CD4-positive, CD25-positive, alpha-beta regulatory T cell (primary cell): ENCODE results near the gene ANGPTL7. TPM values are rescaled to one million over a fixed set of nuclear protein-coding genes. Genes with fewer than 3 reads are reported as not detected.
A peak's percentile ranks its signal among the peaks of the same experiment; 100 is the strongest.

Source experiments
- ATAC-seq, 2 donors: fragments of 150-1000 bp; cut with Tn5 transposase; one replicate each; pipeline ENCODE4 v1.10.0; 2021; ENCODE audit warnings: low read depth in 2 of 2, moderate number of reproducible peaks in 2 of 2, moderate library complexity in 1 of 2
- DNase-seq, 3 donors: peaks; one replicate each; pipeline versions ENCODE4 v3.0.0 to v3.0.0-alpha.2; 2012 to 2022; ENCODE audit warnings: mixed read lengths in 1 of 3
- H3K27ac ChIP-seq: one replicate; pipeline ENCODE4 v1.7.0; 2013; ENCODE audit warnings: mild to moderate bottlenecking, low read length; ENCODE audit not compliant: insufficient read depth, poor library complexity, severe bottlenecking
- H3K27me3 ChIP-seq: one replicate; pipeline ENCODE4 v1.7.0; 2013; ENCODE audit warnings: low read length; ENCODE audit not compliant: control insufficient read depth, insufficient read depth
- H3K36me3 ChIP-seq: one replicate; pipeline ENCODE4 v1.7.0; 2013; ENCODE audit warnings: mild to moderate bottlenecking, low read length, moderate library complexity; ENCODE audit not compliant: control insufficient read depth, insufficient read depth
- H3K4me1 ChIP-seq: 2 replicates; pipeline ENCODE4 v1.7.0; 2013; ENCODE audit warnings: mild to moderate bottlenecking, low read length; ENCODE audit not compliant: insufficient read depth, control insufficient read depth, poor library complexity, severe bottlenecking
- H3K4me3 ChIP-seq: one replicate; pipeline ENCODE4 v1.7.0; 2013; ENCODE audit warnings: low read depth, mild to moderate bottlenecking, low read length, moderate library complexity
- H3K9me3 ChIP-seq, 2 experiments: 1 replicate in 1 of 2; 2 replicates in 1 of 2; pipeline ENCODE4 v1.7.0; 2013; ENCODE audit warnings: low read length in 2 of 2, mild to moderate bottlenecking in 1 of 2, moderate library complexity in 1 of 2; ENCODE audit not compliant: control insufficient read depth in 2 of 2
- H3K27ac Mint-ChIP-seq, 3 donors: one replicate each; pipeline ENCODE4 v1.8.0; 2020 to 2022; ENCODE audit warnings: mild to moderate bottlenecking in 3 of 3, mixed read lengths in 3 of 3, moderate library complexity in 2 of 3
- H3K27me3 Mint-ChIP-seq: one replicate; pipeline ENCODE4 v1.8.0; 2022; ENCODE audit warnings: mild to moderate bottlenecking, mixed read lengths
- H3K36me3 Mint-ChIP-seq: one replicate; pipeline ENCODE4 v1.8.0; 2020; ENCODE audit warnings: mixed read lengths
- H3K4me1 Mint-ChIP-seq, 4 donors: one replicate each; pipeline ENCODE4 v1.8.0; 2020 to 2022; ENCODE audit warnings: mixed read lengths in 4 of 4, mild to moderate bottlenecking in 1 of 4
- H3K4me3 Mint-ChIP-seq, 4 donors: one replicate each; pipeline ENCODE4 v1.8.0; 2020 to 2022; ENCODE audit warnings: mild to moderate bottlenecking in 4 of 4, mixed read lengths in 4 of 4, moderate library complexity in 3 of 4
- H3K9me3 Mint-ChIP-seq, 7 donors: one replicate each; pipeline ENCODE4 v1.8.0; 2020 to 2022; ENCODE audit warnings: mixed read lengths in 7 of 7, mild to moderate bottlenecking in 3 of 7, moderate library complexity in 2 of 7
- polyA plus RNA-seq, 4 donors: library from polyadenylated mRNA; unstranded; fragments of 300-500 nt; fragmentation: Illumina TruSeq; gene quantifications; one replicate each; pipeline ENCODE4 v1.2.3, GENCODE V29; 2021
- total RNA-seq: library from RNA; stranded (reverse); gene quantifications from one replicate; pipeline ENCODE4 v1.2.3, GENCODE V29; 2022

Gene ANGPTL7
- total and polyA plus RNA-seq, 5 donors from 2014 or later: not detected

DNA sequence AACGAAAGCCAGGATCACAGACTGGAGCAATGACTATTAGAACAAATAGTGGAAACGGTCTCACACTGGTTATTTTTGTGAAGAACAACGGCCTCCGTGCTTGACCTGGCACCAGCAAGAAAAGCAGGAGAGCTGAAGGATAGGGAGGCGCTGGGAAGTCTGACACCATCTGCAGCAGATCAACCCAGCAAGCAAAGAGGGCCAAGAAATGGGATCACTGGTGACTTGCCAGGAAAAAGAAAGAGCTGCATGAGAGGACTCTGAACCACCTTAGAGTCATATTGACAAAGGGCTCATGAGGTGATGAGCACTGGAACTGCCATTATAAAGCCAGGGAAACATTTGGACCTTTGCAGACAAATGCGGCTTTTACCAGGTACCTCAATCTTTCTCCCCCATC is 48.2 kb downstream of the ANGPTL7 start:
- Histone ChIP-seq H3K9me3 (no peaks in the 10 kb centered on the region), H3K36me3 (peaks cover 82% of the 10 kb centered on the region), H3K4me1 (no peaks in the 10 kb centered on the region), H3K27ac (no peak overlapping the region), H3K4me3 (no peak overlapping the region), H3K27me3 (no peaks in the 10 kb centered on the region)
- peaks cover 0 to 3% (median 0%) of the 10 kb centered on the region in 4 donors for H3K4me1 Mint-ChIP-seq
- ATAC-seq: no peak
- no peak overlapping the region for H3K4me3 Mint-ChIP-seq
- no peak for DNase-seq
- H3K27me3 Mint-ChIP-seq: no peaks in the 10 kb centered on the region
- peaks cover 47% of the 10 kb centered on the region for H3K36me3 Mint-ChIP-seq
- H3K9me3 Mint-ChIP-seq: no peaks in the 10 kb centered on the region
- no peak overlapping the region for H3K27ac Mint-ChIP-seq

DNA sequence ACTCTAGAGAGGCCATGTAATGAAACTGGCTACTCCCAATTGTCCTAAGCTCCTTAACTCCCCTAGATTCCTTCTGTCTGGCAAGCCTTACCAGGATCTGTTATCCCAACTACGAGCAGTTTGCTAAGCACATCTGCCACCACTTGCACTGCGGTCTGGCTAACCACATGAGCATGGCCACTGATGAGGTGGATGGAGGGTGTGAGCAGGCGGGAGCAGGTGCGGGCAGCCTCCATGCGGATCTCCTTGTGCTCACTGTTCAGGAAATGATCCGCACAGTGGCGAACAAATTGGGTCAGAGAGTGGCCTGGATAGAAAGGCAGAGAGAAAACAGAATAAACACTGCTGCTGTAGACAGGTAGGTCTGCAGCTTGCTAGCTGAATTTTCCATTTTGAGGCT is 49.2 kb downstream of the ANGPTL7 start:
- no peak overlapping the region for H3K27ac ChIP-seq
- ATAC-seq (no peak), DNase-seq (no peak)
- H3K36me3 ChIP-seq: peaks cover 79% of the 10 kb centered on the region
- Mint-ChIP-seq H3K9me3 (no peaks in the 10 kb centered on the region), H3K36me3 (peaks cover 41% of the 10 kb centered on the region), H3K4me1 (peaks cover 0 to 3% (median 0%) of the 10 kb centered on the region in 4 donors), H3K4me3 (no peak overlapping the region), H3K27me3 (no peaks in the 10 kb centered on the region), H3K27ac (no peak overlapping the region)
- H3K27me3 ChIP-seq: no peaks in the 10 kb centered on the region
- no peaks in the 10 kb centered on the region for H3K9me3 ChIP-seq
- no peaks in the 10 kb centered on the region for H3K4me1 ChIP-seq
- no peak overlapping the region for H3K4me3 ChIP-seq

DNA sequence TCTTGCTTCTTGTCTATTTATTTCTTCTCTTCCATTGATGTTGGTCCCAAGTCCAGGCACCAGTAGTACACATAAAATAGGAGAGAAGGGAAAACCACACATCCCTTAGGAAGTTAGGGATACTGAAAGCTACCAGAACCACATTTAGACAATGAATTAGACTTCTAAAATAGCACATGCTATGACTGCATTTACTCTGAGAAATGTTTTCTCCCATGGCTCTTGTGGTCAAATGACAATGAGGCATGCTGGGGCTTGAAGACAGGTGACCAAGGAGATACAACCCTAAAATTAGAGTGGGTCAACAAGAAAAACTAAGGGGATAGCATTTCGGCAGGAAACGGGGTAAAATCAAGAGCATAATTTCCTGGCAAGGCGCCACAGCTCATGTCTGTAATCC is 56.1 kb downstream of the ANGPTL7 start:
- Mint-ChIP-seq H3K4me1 (peaks cover 0 to 23% (median 19%) of the 10 kb centered on the region in 4 donors), H3K4me3 (no peak overlapping the region), H3K36me3 (peaks cover 21% of the 10 kb centered on the region), H3K27ac (peak overlapping the region; percentile 10 to 88 (median 87)), H3K27me3 (no peaks in the 10 kb centered on the region), H3K9me3 (no peaks in the 10 kb centered on the region)
- Histone ChIP-seq H3K4me3 (no peak overlapping the region), H3K36me3 (peaks cover 45% of the 10 kb centered on the region), H3K27me3 (no peaks in the 10 kb centered on the region), H3K4me1 (peaks cover 21% of the 10 kb centered on the region), H3K27ac (peak overlapping the region; percentile 59), H3K9me3 (no peaks in the 10 kb centered on the region)
- ATAC-seq (no peak), DNase-seq (no peak)

Other genes with a start within 250 kb of the ANGPTL7 start
- gene TARDBP, start 176.7 kb upstream of the ANGPTL7 start, total RNA-seq: 132 TPM
- 10 to 100 TPM; 65.1 to 91.9 (median 74.8) TPM for gene TARDBP, start 176.7 kb upstream of the ANGPTL7 start, polyA plus RNA-seq
- not detected for gene MASP2, start 142.1 kb upstream of the ANGPTL7 start, total RNA-seq
- under 1 TPM in 2 of 4 donors, not detected in 2; 0.15 to 0.29 TPM for gene MASP2, start 142.1 kb upstream of the ANGPTL7 start, polyA plus RNA-seq
- 29.6 TPM for gene SRM, start 129.3 kb upstream of the ANGPTL7 start, total RNA-seq
- 10 to 100 TPM; 61.7 to 89.6 (median 76.5) TPM for gene SRM, start 129.3 kb upstream of the ANGPTL7 start, polyA plus RNA-seq
- 81.7 TPM for gene EXOSC10, start 89.5 kb upstream of the ANGPTL7 start, total RNA-seq
- gene EXOSC10, start 89.5 kb upstream of the ANGPTL7 start, polyA plus RNA-seq: 10 to 100 TPM; 37.0 to 47.5 (median 39.2) TPM
- gene MTOR, start 73.2 kb downstream of the ANGPTL7 start, total RNA-seq: 48.2 TPM
- 1 to 10 TPM; 3.9 to 6.0 (median 4.6) TPM for gene MTOR, start 73.2 kb downstream of the ANGPTL7 start, polyA plus RNA-seq
- 20.9 TPM for gene UBIAD1, start 83.8 kb downstream of the ANGPTL7 start, total RNA-seq
- 10 to 100 TPM; 28.4 to 43.5 (median 40.3) TPM for gene UBIAD1, start 83.8 kb downstream of the ANGPTL7 start, polyA plus RNA-seq